ENCODE measurements around the gene MEX3D.

The MEX3D gene

DNA sequence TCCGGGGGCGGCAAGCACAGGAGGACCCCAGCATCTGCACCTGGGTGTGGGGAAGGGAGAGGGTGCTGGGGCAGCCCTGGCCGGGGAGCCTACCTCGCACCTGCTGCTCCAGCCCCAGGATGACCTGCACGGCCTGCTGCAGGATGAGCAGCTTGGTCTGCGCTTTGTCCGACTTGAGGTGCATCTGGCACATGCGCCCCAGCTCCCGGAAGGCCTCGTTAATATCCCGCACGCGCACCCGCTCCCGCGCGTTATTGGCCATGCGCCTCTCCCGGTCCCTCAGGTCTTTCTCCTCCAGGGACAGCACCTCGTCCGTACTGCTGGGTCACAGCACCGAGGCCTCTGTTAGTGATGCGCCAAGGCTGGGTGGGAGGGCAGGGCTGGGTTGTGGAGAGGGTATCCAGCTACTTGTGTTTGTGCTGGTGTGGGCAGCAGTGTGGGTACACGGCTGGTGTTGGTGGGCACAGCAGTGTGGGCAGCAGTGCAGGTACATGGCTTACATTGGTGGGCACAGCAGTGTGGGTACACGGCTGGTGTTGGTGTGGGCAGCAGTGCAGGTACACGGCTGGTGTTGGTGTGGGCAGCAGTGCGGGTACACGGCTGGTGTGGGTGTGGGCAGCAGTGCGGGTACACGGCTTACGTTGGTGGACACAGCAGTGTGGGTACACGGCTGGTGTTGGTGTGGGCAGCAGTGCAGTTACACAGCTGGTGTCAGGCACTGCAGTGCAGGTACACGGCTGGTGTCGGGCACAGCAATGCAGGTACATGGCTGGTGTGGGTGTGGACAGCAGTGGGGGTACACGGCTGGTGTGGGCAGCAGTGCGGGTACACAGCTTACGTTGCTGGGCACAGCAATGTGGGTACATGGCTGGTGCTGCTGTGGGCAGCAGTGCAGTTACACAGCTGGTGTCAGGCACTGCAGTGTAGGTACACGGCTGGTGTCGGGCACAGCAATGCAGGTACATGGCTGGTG lies 44.3 kb upstream of the MEX3D start:
- H2AFZ ChIP-seq (ENCODE audit: low read length): no peak overlapping the region
- TF ChIP-seq CTCF (IDR thresholded peaks at IDR 0.05; ENCODE audit: low read length) (no peak), EZH2 (IDR thresholded peaks at IDR 0.05; ENCODE audit: borderline replicate concordance, low read length) (no peak)
- no peaks in the 10 kb centered on the region for H4K20me1 ChIP-seq (ENCODE audit: insufficient read depth, low read length)
- no peaks in the 10 kb centered on the region for H3K79me2 ChIP-seq (ENCODE audit: insufficient read depth, low read length)
- H3K9ac ChIP-seq (ENCODE audit: low read length): no peak overlapping the region
- peaks cover 81% of the 10 kb centered on the region for H3K36me3 ChIP-seq (ENCODE audit: insufficient read depth, low read length)
- H3K9me3 ChIP-seq (ENCODE audit: low read length): no peaks in the 10 kb centered on the region
- peaks cover 22% of the 10 kb centered on the region for H3K4me1 ChIP-seq (ENCODE audit: insufficient read depth, low read length, severe bottlenecking)
- H3F3A ChIP-seq (ENCODE audit: insufficient read depth, low read length): peaks cover 18% of the 10 kb centered on the region; the same call in 1 of the 2 replicates
- H3K27ac ChIP-seq (ENCODE audit: low read depth, low read length, poor library complexity, severe bottlenecking): peak overlapping the region; percentile 40
- no peaks in the 10 kb centered on the region for H3K9me2 ChIP-seq (ENCODE audit: low read depth, low read length)
- no peak overlapping the region for H3K4me3 ChIP-seq (ENCODE audit: low read depth, low read length, poor library complexity, severe bottlenecking)
- no peaks in the 10 kb centered on the region for H3K27me3 ChIP-seq (ENCODE audit: insufficient read depth, low read length)
- no peak overlapping the region for H3K4me2 ChIP-seq (ENCODE audit: low read length)

GRCh38 chr19:1611353-1611752 lies 43.2 kb upstream of the MEX3D start:
- Histone ChIP-seq H3K27ac (ENCODE audit: low read depth, low read length, poor library complexity, severe bottlenecking) (peak overlapping the region; percentile 93), H3K9me2 (ENCODE audit: low read depth, low read length) (no peaks in the 10 kb centered on the region), H3K4me3 (ENCODE audit: low read depth, low read length, poor library complexity, severe bottlenecking) (no peak overlapping the region), H3K9me3 (ENCODE audit: low read length) (no peaks in the 10 kb centered on the region), H3K27me3 (ENCODE audit: insufficient read depth, low read length) (no peaks in the 10 kb centered on the region), H3K79me2 (ENCODE audit: insufficient read depth, low read length) (no peaks in the 10 kb centered on the region), H3K4me1 (ENCODE audit: insufficient read depth, low read length, severe bottlenecking) (peaks cover 25% of the 10 kb centered on the region), H3K36me3 (ENCODE audit: insufficient read depth, low read length) (peaks cover 70% of the 10 kb centered on the region), H2AFZ (ENCODE audit: low read length) (no peak overlapping the region), H3K9ac (ENCODE audit: low read length) (no peak overlapping the region), H4K20me1 (ENCODE audit: insufficient read depth, low read length) (no peaks in the 10 kb centered on the region), H3F3A (ENCODE audit: insufficient read depth, low read length) (peaks cover 21% of the 10 kb centered on the region; the same call in 1 of the 2 replicates), H3K4me2 (ENCODE audit: low read length) (no peak overlapping the region)
- TF ChIP-seq CTCF (IDR thresholded peaks at IDR 0.05; ENCODE audit: low read length) (no peak), EZH2 (IDR thresholded peaks at IDR 0.05; ENCODE audit: borderline replicate concordance, low read length) (no peak)

- H3K9me2 ChIP-seq (ENCODE audit: low read depth, low read length): no peaks in the 10 kb centered on the region
- no peaks in the 10 kb centered on the region for H4K20me1 ChIP-seq (ENCODE audit: insufficient read depth, low read length)
- H3K79me2 ChIP-seq (ENCODE audit: insufficient read depth, low read length): no peaks in the 10 kb centered on the region
- no peaks in the 10 kb centered on the region for H3K27me3 ChIP-seq (ENCODE audit: insufficient read depth, low read length)
- peaks cover 21% of the 10 kb centered on the region; the same call in 1 of the 2 replicates for H3F3A ChIP-seq (ENCODE audit: insufficient read depth, low read length)
- H3K36me3 ChIP-seq (ENCODE audit: insufficient read depth, low read length): peaks cover 63% of the 10 kb centered on the region
- H3K27ac ChIP-seq (ENCODE audit: low read depth, low read length, poor library complexity, severe bottlenecking): peak overlapping the region; percentile 93
- no peaks in the 10 kb centered on the region for H3K9me3 ChIP-seq (ENCODE audit: low read length)
- H3K9ac ChIP-seq (ENCODE audit: low read length): no peak overlapping the region
- no peak overlapping the region for H3K4me2 ChIP-seq (ENCODE audit: low read length)
- TF ChIP-seq EZH2 (IDR thresholded peaks at IDR 0.05; ENCODE audit: borderline replicate concordance, low read length) (no peak), CTCF (IDR thresholded peaks at IDR 0.05; ENCODE audit: low read length) (no peak)
- H2AFZ ChIP-seq (ENCODE audit: low read length): no peak overlapping the region
- H3K4me1 ChIP-seq (ENCODE audit: insufficient read depth, low read length, severe bottlenecking): peaks cover 33% of the 10 kb centered on the region
- no peak overlapping the region for H3K4me3 ChIP-seq (ENCODE audit: low read depth, low read length, poor library complexity, severe bottlenecking)
Measured at GRCh38 chr19:1610579-1610978, 42.5 kb upstream of the MEX3D start.

Data from OCI-LY1 (cell line).